HG02981 (cell line): ENCODE data around the gene SCP2.

ENCODE experiments used
- ATAC-seq: cut with Tn5 transposase; IDR thresholded peaks from one replicate; pipeline ENCODE4 v1.9.1; 2021; ENCODE audit warnings: mild to moderate bottlenecking, moderate library complexity; ENCODE audit not compliant: unreplicated experiment

The SCP2 gene

DNA sequence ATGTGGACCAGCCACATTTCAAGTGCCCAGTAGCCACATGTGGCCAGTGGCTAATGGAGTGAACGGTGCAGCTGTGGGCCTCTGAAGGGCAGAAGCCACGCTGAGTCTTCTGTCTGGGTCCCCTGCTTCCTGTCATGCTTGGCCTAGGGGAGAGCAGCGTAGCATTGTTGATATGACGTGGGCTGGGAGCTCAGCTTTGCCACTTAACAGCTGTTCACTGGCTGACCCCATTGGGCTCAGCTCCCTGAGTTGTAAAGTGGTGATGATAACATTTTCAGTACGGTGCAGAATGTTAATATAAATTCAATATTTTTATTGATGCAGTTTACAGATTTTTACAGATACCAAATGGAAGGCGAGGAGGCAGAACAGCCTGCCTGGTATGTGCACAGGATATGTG lies 139.4 kb downstream of the SCP2 start:
- no peak for ATAC-seq

DNA sequence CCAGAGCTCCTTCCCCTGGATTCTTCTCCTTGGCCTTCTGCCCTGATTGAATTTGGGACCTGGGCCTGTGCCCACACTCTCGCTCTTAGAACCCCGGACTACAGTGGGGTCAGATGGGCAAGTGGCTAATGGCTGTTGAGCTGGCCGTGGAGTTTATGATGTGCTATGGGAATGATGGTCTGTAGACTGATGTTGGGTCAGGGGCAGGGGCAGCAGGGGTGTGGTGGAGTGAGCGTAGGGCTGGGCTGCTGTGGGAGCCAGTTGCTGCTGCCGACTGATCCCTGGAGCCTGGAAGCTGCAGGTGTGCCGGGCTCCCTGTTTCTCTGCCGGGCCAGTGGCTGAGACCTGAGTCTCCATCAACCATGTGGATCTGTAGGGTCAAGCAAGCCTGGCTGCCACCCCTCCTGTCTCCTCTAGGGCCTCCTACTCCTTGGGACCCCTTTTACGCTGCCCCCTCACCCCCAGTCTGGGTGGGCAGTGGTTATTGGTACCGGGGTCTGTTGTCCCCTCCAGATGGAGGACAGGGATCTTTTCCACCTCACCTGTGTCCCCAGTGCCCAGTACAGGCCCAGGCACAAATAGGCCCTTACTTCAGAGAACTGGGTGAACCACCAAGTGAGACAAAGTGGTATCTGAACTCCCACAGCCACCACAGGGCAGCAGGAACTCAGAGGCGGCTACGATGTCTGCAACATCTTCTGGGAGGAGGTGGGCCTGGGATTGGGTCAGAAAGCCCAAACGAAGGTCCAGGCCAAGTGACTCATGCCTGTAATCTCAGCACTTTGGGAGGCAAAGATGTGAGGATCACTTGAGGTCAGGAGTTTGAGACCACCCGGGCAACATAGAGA lies 140.0 kb downstream of the SCP2 start:
- no peak for ATAC-seq

DNA sequence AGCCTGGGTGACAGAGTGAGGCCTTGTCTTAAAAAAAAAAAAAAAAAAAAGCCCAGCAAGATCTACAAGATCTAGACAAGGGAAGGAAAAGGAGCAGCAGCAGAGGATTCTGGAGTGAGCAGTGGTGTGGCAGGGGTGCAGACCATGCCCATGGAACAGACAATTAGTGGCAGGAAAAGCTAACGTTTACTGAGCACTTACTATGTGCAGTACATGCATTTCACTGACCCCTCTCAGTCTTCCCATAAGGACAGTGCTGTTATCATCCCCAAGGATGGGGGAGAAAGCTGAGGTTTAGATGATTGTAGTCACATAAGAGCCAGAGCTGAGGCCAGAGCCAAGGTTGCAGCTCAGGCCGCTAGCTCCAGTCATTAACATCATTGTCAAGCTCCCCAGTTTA lies 140.8 kb downstream of the SCP2 start:
- ATAC-seq = no peak

DNA sequence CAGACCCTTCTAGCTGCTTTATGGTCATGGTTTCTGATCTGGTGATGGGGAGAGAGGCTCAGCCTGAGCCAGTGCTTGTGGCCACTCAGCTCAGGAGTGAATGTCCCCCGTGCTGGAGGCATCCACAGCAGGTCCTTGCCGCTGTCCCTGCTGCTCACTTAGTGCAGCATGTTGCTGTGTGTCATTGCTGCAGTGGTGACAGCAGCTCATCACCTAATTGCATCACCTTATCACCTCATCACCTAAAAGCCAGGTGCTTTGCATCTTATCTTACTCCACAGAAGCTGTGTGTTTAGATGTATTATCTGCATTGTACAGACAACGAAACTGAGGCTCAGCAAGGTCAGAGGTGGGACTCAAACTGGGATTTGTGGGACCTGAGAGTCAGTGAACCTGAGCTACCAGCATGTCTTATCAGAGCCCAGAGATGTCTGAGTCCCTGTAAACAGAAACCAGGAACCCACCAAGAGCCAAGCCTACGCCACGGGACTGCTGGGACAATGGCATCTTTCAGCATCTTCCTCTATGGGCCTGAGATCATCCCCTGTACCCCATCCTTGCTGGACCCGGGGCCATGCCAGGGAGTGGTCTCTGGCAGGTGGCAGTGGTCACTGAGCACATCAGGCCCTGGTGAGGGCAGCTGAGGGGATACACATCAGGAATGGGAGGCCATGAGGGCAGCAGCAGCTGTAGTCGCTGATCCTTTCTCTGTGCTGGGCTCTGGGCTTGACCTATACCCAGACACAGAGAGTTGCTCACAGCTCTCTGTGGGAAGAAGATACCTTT lies 141.4 kb downstream of the SCP2 start:
- no peak for ATAC-seq

DNA sequence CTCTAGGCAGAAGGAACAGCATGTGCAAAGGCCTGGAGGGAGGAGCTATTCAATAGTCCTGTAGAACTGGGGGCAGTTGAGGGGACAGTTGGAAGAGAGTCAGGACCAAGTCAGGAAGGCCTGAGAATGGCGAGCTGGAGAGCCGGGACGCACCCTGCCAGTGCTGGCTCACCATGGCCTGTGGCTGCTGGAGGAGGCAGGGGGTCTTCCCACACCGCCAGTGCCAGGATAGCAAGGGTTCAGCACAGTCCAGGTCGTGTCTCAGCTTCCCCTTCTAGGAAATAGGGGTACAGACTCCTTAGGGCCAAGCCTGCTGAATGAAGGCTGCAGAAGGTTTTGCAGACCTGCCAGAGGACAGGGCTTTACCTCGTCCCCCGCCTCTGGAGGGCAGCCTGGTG lies 142.2 kb downstream of the SCP2 start:
- no peak for ATAC-seq

DNA sequence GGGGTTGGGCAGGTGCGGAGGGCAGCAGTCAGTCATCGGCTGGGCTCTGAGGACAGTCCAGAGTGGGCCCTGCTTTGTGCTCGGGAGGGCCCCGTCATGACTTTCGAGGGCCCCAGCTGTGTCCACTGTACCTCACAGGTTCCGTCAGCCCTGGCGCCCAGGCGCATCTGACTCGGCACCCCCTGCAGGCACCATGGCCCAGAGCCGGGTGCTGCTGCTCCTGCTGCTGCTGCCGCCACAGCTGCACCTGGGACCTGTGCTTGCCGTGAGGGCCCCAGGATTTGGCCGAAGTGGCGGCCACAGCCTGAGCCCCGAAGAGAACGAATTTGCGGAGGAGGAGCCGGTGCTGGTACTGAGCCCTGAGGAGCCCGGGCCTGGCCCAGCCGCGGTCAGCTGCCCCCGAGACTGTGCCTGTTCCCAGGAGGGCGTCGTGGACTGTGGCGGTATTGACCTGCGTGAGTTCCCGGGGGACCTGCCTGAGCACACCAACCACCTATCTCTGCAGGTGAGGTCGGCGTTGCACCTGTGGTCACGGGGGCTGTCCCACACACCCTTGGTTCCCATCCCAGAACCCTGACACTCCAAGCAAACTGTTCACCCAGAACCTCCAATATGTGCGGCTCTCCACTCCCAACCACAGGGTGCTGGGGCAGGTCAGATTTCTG lies 142.7 kb downstream of the SCP2 start:
- ATAC-seq = no peak

DNA sequence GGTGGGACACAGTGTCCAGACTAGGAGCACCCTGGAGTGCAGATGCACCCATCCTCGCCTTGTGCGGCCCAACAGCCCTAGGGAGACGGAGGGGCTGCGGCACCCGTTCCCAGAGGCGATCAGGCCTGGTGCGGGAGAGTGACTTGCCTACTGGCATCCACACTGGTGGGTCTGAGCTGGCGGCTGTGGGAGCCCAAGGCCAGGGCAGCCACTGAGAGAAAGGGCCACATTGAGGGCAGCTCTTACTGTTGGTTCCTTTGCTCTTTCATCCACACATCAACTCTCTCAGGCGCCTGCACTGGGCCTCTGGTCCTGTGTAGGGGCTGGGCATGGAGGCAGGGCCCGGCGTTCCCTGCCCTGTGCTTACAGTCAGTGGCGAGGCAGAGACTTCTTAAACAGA lies 143.5 kb downstream of the SCP2 start:
- ATAC-seq = no peak

DNA sequence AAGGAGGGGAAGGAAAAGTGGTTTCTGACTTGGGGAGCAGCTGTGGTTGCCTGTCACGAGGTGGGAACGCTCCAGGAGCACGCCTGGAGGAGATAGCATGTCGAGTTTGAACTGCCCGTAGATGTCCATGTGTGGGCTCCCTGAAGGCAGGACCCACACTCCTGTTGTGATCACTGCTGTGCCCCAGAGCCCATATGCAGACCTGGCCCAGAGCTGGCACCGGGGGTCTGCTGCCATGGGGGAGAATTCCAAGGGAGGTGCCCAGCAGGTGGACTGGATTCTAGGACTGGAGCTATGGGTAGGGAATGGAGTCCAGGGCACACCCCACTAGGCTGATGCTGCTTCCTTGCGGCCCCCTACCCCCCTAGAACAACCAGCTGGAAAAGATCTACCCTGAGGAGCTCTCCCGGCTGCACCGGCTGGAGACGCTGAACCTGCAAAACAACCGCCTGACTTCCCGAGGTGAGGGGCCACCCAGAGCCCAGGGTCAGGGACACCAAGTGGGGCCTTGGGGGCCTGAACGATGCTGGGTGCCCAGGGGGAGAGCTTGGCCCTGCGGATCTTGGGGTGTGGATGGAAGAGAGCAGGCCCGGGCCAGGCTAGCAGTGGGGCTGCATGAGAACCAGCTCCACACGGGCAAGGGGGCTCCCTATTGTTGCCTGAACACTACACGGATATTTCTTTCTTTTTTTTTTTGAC lies 144.2 kb downstream of the SCP2 start:
- ATAC-seq = no peak

DNA sequence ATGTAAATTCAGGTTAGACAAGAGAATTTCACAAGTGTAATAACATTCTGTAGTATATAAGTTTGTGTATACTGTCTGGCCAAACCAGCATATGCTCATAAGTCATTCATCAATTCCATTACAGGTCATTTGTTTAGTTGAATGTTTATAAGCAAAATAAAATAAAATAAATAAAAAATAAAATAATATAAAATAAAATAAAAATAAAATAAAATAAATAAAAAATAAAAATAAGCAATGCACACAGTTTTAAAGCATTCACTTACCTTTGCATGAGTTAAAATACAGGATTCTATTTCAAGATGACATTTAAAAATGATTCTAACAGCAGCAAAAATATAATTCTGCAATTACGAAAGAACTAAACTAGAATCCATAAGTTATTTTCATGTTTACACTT lies 144.8 kb downstream of the SCP2 start:
- ATAC-seq = no peak

DNA sequence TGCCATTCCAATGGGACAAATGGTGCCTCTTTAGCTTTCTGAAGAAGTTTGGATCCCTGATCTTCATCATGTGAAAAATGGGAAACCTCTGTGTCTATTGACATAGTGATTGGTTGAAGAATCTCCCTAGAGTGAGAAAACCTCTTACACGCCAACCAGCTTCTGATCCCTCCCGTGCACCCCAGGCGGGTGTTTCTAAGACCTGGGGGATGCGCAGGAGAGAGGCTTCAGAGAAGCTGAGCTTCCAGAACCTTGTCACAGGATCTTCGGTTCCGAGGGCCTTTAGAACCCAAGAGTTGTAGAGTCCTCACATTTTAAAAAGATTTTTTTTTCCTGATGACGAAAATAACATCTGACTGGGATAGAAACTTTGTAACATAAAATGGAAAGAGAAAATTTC lies 146.2 kb downstream of the SCP2 start:
- no peak for ATAC-seq

DNA sequence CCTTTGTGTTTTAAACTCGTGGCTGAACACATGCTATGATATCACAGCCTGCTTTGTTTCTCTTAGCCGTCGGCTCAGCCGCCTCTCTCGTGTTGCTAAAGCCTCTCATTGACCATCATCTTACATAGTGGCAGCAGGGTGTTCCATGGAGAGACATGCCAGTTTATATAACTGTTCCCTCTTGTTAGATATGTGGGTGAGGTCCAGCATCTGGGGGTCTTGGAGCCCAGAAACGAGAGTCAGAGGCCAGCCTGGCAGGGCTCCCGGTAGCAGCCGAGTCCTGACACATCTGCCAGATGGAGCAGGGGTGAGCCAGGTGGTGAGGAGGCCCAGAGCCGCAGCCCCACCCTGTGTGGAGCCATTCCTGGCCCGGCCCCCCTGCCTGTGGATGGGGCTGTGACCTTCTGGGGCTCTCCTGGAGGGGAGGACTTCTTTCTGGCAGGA lies 146.8 kb downstream of the SCP2 start:
- no peak for ATAC-seq

DNA sequence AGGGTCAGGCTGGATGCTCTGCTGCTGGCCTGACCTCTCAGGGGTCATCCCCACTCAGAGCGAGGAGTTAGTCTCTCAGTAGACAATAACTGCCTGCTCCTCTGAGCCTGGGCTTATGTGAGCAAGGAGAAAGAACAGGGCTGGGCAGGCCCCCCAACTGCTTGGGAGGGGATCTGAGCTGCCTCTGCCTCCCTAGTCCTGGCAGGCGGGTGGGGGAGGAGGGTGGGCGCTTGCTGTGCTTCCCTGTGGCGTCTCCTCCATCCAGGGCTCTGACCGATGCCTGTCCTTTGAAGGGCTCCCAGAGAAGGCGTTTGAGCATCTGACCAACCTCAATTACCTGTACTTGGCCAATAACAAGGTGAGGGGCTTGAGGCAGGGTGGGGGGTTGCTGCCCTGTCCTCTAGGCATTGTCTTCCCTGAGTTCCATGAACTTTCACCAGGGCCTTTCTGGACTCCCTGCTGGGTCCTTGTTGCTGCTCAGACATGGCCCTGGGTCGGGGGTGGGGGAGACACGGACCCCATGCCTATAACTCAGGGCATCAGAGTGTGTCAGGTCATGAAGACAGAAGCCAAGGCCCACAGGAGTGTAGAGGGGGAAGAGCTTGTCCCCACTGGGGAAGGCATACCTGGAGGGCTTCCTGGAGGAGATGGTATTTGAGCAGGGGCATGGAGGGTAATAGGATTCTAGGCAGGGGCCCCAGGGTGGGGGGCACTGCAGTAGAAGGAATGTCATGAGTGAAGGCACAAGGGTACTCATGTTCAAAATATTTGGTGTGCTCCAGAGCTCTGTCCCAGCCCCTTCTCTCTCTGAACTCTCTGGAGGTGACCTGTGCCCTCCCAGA lies 147.5 kb downstream of the SCP2 start:
- no peak for ATAC-seq

DNA sequence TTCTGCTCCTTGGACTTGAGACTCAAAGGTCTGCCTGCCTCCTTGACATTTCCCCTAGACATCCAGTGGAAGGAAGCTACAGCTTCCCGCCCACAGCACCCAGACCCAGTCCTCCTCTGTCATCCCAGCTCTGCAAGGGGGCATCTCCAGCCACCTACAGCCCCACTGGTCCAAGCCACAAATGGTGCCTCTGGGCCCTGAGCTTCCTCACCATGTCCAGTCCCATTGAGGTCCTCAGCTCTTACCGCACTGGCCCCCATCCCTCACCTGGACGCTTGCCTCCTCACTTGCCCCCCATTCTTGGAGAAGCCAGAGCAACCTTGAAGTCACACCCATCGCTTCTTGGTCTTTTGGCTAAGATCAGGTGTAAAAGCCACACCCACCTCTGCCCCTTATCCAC lies 148.1 kb downstream of the SCP2 start:
- no peak for ATAC-seq

DNA sequence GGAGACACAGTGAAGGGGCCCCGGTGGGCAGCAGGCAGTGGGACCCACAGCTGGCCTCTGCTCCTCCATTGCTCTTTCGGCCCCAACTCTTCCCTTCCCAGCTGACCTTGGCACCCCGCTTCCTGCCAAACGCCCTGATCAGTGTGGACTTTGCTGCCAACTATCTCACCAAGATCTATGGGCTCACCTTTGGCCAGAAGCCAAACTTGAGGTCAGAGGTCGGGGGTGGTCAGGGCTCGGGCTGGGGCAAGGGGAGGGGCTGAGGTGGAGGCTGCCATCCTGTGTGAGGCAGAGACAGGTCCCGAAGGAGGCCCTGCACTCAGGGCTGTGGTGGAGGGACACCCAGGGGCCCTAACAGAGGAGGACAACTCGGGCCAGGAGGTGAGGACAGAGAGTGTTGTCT lies 148.7 kb downstream of the SCP2 start:
- no peak for ATAC-seq

DNA sequence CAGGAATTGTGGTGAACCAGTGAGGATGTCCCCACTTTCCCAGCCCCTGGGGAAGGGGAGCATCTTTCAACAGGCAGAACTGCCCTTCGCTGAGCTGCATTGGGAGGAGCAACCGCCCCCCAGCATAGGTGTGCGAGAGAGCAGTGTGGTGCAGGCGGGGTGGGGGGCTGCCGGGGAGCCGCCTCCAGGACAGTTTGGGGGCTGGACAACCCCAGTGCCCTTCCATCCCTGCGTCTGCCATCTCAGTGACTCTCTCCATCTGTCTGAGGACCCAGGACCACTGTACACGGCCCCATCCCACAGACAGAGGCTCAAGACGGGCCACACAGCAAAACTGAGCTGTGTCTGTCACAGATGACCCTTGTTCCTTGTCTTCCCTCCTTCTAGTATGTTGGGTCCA lies 149.1 kb downstream of the SCP2 start:
- no peak for ATAC-seq

DNA sequence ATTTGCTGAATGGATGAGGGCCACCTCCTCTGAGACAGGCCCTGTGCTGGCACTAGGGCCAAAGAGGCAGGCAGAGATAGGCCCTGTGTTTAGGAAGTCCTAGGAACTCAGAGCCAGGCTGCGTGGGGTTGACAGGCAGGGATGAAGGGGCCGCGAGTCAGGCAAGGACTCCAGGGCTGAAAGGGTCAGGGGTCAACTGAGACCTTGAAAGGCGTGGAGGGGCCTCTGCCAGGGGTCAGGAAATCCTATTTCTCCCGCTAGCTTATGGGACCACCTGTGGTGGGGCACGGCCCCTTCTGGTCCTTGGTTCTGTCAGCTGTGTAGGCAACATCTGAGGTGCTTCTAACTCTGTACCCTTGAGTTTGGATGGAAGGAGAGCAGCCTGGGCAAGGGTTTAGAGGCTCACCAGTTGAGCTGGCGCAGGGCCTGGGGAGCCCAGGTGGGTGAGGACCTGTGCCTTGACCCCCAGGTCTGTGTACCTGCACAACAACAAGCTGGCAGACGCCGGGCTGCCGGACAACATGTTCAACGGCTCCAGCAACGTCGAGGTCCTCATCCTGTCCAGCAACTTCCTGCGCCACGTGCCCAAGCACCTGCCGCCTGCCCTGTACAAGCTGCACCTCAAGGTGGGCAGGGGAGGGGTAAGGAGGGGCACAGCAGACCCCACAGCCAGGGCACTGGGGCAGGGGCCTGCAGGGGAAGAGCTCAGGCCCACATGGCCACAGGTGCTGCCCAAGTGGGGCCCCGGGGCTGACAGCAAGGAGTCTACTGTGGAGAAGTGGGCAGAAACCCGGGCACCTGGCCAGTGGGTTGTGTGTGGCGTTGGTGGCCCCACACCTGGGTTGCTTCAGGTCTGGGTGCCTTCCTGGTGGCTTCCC lies 149.9 kb downstream of the SCP2 start:
- ATAC-seq = no peak

DNA sequence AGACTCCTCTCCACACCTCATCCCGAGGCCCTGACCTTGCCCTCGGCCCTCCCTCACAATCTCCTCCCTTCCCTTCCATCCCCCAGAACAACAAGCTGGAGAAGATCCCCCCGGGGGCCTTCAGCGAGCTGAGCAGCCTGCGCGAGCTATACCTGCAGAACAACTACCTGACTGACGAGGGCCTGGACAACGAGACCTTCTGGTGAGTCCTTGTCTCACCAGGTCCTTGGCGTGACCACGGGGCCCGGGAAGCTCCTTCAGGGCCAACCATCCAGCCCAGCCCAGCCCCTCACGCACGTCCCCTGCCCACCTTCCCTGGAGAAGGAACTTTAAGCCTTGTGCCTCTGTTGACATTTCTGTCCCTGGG lies 150.5 kb downstream of the SCP2 start:
- ATAC-seq = no peak

DNA sequence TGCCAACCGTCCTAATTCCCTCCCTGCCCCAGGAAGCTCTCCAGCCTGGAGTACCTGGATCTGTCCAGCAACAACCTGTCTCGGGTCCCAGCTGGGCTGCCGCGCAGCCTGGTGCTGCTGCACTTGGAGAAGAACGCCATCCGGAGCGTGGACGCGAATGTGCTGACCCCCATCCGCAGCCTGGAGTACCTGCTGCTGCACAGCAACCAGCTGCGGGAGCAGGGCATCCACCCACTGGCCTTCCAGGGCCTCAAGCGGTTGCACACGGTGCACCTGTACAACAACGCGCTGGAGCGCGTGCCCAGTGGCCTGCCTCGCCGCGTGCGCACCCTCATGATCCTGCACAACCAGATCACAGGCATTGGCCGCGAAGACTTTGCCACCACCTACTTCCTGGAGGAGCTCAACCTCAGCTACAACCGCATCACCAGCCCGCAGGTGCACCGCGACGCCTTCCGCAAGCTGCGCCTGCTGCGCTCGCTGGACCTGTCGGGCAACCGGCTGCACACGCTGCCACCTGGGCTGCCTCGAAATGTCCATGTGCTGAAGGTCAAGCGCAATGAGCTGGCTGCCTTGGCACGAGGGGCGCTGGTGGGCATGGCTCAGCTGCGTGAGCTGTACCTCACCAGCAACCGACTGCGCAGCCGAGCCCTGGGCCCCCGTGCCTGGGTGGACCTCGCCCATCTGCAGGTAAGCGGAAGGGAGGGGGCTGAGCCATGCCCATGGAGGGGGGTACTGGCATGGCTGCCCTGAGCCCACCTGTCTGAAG lies 151.4 kb downstream of the SCP2 start:
- ATAC-seq = no peak

DNA sequence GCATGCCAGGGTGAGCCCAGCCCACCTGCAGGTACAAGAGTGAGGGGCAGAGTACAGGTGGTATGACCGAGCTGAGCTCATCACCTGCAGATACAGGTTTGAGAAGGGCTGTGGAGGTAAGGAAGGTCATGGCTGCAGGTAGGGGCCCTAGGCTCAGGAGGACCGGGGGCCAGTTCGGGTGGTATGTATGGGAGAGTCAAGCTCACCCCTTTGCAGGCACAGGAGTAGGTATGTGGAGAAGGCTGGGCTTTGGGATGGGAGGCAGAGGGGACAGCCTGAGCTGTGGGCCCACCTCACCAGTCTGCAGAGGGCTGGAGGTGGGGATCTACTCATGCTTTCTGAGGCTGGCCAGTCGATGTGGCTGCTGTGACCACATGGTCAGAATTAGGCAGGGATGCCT lies 152.2 kb downstream of the SCP2 start:
- no peak for ATAC-seq
